ENCODE measurements around the gene MAD2L2.
A peak's percentile ranks its signal among the peaks of the same experiment; 100 is the strongest.

Gene MAD2L2

DNA sequence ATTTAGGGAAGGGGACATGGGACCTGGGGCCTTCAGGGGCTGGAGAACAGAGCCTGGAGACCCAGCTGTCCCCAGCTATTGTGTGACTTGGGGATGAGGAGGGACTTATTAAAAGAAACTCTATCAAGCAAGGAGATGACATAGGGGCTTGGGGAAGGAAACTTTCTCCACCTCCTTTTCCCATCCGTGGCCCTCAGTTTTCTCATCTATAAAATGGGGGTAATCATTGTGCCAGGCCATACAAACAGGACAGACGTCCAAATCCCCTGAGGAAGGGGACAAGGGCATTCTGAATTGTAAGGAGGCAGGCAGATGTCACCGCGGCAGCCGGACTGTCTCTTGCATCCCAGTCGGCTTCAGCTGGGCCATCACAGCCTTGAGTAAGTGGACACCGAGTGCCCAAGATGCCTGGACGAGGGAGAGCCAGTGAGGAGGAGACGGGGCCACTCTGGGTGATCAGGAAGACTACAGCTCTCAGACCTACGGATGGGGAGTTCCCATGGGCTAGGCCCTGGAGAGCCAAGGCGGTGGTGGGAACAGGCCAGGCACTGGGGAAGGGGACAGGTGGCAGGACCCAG, 28.7 kb downstream of the MAD2L2 start:
- peaks cover 30% of the 10 kb centered on the region for H3K4me1 ChIP-seq (ENCODE audit: insufficient read depth, low read length, severe bottlenecking)
- no peaks in the 10 kb centered on the region for H3K27me3 ChIP-seq (ENCODE audit: insufficient read depth, low read length)
- H3K9ac ChIP-seq (ENCODE audit: low read length): no peak overlapping the region
- H3K79me2 ChIP-seq (ENCODE audit: insufficient read depth, low read length): no peaks in the 10 kb centered on the region
- no peaks in the 10 kb centered on the region for H3K9me2 ChIP-seq (ENCODE audit: low read depth, low read length)
- no peak overlapping the region for H3K4me3 ChIP-seq (ENCODE audit: low read depth, low read length, poor library complexity, severe bottlenecking)
- no peaks in the 10 kb centered on the region for H4K20me1 ChIP-seq (ENCODE audit: insufficient read depth, low read length)
- H3K4me2 ChIP-seq (ENCODE audit: low read length): no peak overlapping the region
- H3K27ac ChIP-seq (ENCODE audit: low read depth, low read length, poor library complexity, severe bottlenecking): no peak overlapping the region
- TF ChIP-seq, protein P1, sequence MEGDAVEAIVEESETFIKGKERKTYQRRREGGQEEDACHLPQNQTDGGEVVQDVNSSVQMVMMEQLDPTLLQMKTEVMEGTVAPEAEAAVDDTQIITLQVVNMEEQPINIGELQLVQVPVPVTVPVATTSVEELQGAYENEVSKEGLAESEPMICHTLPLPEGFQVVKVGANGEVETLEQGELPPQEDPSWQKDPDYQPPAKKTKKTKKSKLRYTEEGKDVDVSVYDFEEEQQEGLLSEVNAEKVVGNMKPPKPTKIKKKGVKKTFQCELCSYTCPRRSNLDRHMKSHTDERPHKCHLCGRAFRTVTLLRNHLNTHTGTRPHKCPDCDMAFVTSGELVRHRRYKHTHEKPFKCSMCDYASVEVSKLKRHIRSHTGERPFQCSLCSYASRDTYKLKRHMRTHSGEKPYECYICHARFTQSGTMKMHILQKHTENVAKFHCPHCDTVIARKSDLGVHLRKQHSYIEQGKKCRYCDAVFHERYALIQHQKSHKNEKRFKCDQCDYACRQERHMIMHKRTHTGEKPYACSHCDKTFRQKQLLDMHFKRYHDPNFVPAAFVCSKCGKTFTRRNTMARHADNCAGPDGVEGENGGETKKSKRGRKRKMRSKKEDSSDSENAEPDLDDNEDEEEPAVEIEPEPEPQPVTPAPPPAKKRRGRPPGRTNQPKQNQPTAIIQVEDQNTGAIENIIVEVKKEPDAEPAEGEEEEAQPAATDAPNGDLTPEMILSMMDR (IDR thresholded peaks at IDR 0.05; ENCODE audit: low read length): no peak
- TF ChIP-seq EZH2 (IDR thresholded peaks at IDR 0.05; ENCODE audit: borderline replicate concordance, low read length): no peak
- no peak overlapping the region for H2AFZ ChIP-seq (ENCODE audit: low read length)
- H3F3A ChIP-seq (ENCODE audit: insufficient read depth, low read length): no peaks in the 10 kb centered on the region
- peaks cover 7% of the 10 kb centered on the region for H3K36me3 ChIP-seq (ENCODE audit: insufficient read depth, low read length)
- no peaks in the 10 kb centered on the region for H3K9me3 ChIP-seq (ENCODE audit: low read length)

DNA sequence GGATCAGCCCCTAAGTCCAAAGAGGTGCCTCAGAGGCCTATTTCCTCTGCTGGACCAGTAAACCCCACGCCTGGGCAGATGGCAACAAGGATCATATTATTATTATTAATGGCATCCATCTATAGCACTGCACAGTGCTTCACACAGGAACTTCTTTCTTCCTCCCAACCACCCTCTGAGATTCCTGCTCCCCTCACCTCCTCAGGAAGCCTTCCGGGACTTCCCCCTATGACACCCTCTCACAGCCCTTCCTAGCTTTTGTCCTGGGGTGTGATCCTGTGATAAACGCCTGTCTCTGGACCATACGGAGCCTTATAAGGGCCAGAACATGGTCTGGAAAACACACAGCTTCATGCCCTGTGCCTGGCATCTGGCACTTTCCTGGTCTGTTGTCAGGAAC, 29.9 kb downstream of the MAD2L2 start:
- Histone ChIP-seq H3K4me3 (ENCODE audit: low read depth, low read length, poor library complexity, severe bottlenecking) (peak overlapping the region; percentile 47), H3K9me3 (ENCODE audit: low read length) (no peaks in the 10 kb centered on the region), H3K27ac (ENCODE audit: low read depth, low read length, poor library complexity, severe bottlenecking) (no peak overlapping the region), H4K20me1 (ENCODE audit: insufficient read depth, low read length) (no peaks in the 10 kb centered on the region), H3K9me2 (ENCODE audit: low read depth, low read length) (no peaks in the 10 kb centered on the region), H3K36me3 (ENCODE audit: insufficient read depth, low read length) (no peaks in the 10 kb centered on the region), H3K79me2 (ENCODE audit: insufficient read depth, low read length) (no peaks in the 10 kb centered on the region), H3K4me1 (ENCODE audit: insufficient read depth, low read length, severe bottlenecking) (peaks cover 30% of the 10 kb centered on the region), H3K9ac (ENCODE audit: low read length) (peak overlapping the region; percentile 39; the same call in 1 of the 2 replicates), H3K4me2 (ENCODE audit: low read length) (peak overlapping the region; percentile 61), H2AFZ (ENCODE audit: low read length) (no peak overlapping the region), H3K27me3 (ENCODE audit: insufficient read depth, low read length) (no peaks in the 10 kb centered on the region), H3F3A (ENCODE audit: insufficient read depth, low read length) (no peaks in the 10 kb centered on the region)
- TF ChIP-seq, protein P1 (IDR thresholded peaks at IDR 0.05; ENCODE audit: low read length): no peak
- no peak for TF ChIP-seq EZH2 (IDR thresholded peaks at IDR 0.05; ENCODE audit: borderline replicate concordance, low read length)

DNA sequence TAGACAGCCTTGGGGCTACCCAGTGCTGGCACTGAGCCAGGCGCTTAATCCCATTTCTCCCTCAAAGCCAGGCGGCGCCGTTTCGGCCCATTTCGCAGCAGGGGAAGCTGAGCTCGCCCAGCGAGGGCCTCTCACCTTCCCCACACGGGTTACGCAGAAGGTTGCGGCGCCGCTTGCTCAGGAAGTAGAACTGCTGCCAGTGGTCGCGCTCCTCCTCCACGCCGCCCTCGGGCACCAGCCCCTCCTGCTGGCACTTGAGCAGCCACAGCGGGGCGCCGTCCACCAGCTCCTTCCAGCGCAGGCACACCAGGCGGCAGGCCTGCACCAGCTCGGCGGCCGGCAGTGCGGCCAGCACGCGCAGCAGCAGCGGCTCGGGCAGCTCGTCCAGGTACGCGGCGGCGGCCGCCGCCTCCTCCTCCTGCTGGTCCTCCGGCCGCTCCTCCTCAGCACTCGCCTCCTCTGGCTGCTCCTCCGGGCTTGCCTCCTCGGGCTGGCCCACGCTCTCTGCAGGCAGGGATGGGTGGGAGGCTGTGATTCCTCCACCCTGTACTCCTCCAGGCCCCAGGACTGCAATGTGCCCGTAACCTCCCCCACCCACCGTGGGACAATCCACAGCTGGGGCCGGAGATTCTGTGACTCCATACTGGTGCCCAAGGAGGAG, 30.5 kb downstream of the MAD2L2 start:
- H2AFZ ChIP-seq (ENCODE audit: low read length): no peak overlapping the region
- no peak overlapping the region for H3K27ac ChIP-seq (ENCODE audit: low read depth, low read length, poor library complexity, severe bottlenecking)
- peak overlapping the region; percentile 47 for H3K4me3 ChIP-seq (ENCODE audit: low read depth, low read length, poor library complexity, severe bottlenecking)
- H3F3A ChIP-seq (ENCODE audit: insufficient read depth, low read length): no peaks in the 10 kb centered on the region
- H3K9ac ChIP-seq (ENCODE audit: low read length): peak overlapping the region; percentile 39; the same call in 1 of the 2 replicates
- H3K9me3 ChIP-seq (ENCODE audit: low read length): no peaks in the 10 kb centered on the region
- peaks cover 24% of the 10 kb centered on the region for H3K4me1 ChIP-seq (ENCODE audit: insufficient read depth, low read length, severe bottlenecking)
- H3K36me3 ChIP-seq (ENCODE audit: insufficient read depth, low read length): no peaks in the 10 kb centered on the region
- H3K4me2 ChIP-seq (ENCODE audit: low read length): peak overlapping the region; percentile 61
- H3K79me2 ChIP-seq (ENCODE audit: insufficient read depth, low read length): no peaks in the 10 kb centered on the region
- no peaks in the 10 kb centered on the region for H3K9me2 ChIP-seq (ENCODE audit: low read depth, low read length)
- no peaks in the 10 kb centered on the region for H3K27me3 ChIP-seq (ENCODE audit: insufficient read depth, low read length)
- H4K20me1 ChIP-seq (ENCODE audit: insufficient read depth, low read length): no peaks in the 10 kb centered on the region
- TF ChIP-seq, protein P1 (IDR thresholded peaks at IDR 0.05; ENCODE audit: low read length): peak; percentile 87
- TF ChIP-seq EZH2 (IDR thresholded peaks at IDR 0.05; ENCODE audit: borderline replicate concordance, low read length): no peak

Measured in OCI-LY1 (cell line).